ENCODE results near the gene PDZRN3. TPM values are rescaled to one million over a fixed set of nuclear protein-coding genes. Genes with fewer than 3 reads are reported as not detected.
A peak's percentile ranks its signal among the peaks of the same experiment; 100 is the strongest.

PDZRN3 gene
- total and polyA plus RNA-seq, 2 experiments from 2014 or later, result 42.9 to 60.5 TPM

GRCh38 chr3:73433687-73434086 is 191.1 kb downstream of the PDZRN3 start:
- peaks cover 31% of the 10 kb centered on the region for H3K4me1 ChIP-seq (ENCODE audit: insufficient read depth)
- no peak for DNase-seq (ENCODE audit: low spot score)

DNA sequence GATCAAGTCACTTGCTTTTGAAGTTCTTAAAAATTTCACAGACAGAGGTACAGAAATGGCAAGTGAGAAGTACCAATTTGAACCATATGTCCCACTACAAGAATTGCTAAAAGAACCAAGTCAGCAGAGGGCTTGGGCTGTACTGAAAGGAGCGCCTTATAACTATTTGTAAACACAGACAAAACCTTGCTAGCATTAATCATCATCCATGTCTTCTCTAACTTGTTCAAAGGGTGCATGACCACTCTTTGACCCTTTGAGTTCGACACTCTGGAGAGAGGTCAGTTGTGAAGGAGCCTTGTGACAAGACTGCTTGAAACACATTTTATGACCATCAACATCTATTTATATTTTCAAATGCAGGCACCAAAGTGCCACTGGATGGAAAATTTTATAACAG is 191.7 kb downstream of the PDZRN3 start:
- peaks cover 75% of the 10 kb centered on the region for H3K79me2 ChIP-seq
- no peak overlapping the region for H3K27ac ChIP-seq
- H3K27me3 ChIP-seq, result no peaks in the 10 kb centered on the region
- no peaks in the 10 kb centered on the region for H3K36me3 ChIP-seq (replicated peaks; ENCODE audit: insufficient read depth, low read depth)
- no peak overlapping the region for H2AFZ ChIP-seq
- no peak overlapping the region for H3K4me2 ChIP-seq
- H3K9me3 ChIP-seq (ENCODE audit: low read depth), result no peaks in the 10 kb centered on the region
- TF ChIP-seq, protein P1, sequence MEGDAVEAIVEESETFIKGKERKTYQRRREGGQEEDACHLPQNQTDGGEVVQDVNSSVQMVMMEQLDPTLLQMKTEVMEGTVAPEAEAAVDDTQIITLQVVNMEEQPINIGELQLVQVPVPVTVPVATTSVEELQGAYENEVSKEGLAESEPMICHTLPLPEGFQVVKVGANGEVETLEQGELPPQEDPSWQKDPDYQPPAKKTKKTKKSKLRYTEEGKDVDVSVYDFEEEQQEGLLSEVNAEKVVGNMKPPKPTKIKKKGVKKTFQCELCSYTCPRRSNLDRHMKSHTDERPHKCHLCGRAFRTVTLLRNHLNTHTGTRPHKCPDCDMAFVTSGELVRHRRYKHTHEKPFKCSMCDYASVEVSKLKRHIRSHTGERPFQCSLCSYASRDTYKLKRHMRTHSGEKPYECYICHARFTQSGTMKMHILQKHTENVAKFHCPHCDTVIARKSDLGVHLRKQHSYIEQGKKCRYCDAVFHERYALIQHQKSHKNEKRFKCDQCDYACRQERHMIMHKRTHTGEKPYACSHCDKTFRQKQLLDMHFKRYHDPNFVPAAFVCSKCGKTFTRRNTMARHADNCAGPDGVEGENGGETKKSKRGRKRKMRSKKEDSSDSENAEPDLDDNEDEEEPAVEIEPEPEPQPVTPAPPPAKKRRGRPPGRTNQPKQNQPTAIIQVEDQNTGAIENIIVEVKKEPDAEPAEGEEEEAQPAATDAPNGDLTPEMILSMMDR (IDR thresholded peaks at IDR 0.05; ENCODE audit: poor library complexity), result no peak
- TF ChIP-seq EZH2phosphoT487 (IDR thresholded peaks at IDR 0.05; ENCODE audit: low read depth, severe bottlenecking, unreplicated experiment), result no peak
- no peak for TF ChIP-seq EZH2 (IDR thresholded peaks at IDR 0.05; ENCODE audit: borderline replicate concordance)
- no peak for DNase-seq (ENCODE audit: low spot score)
- WGBS (ENCODE audit: low lambda C conversion rate, missing lambda C conversion rate), result 43% methylated on average over 2 of the region's 2 CpGs
- H3K4me1 ChIP-seq (ENCODE audit: insufficient read depth), result peaks cover 31% of the 10 kb centered on the region
- H3K4me3 ChIP-seq, result no peak overlapping the region
- peaks cover 48% of the 10 kb centered on the region for H4K20me1 ChIP-seq (ENCODE audit: insufficient read depth, poor library complexity, severe bottlenecking)
- H3K9me2 ChIP-seq (replicated peaks; ENCODE audit: insufficient read depth), result no peaks in the 10 kb centered on the region

More at GRCh38 chr3:73433687-73434086, 191.1 kb downstream of the PDZRN3 start:
- Histone ChIP-seq H3K36me3 (replicated peaks; ENCODE audit: insufficient read depth, low read depth) (no peaks in the 10 kb centered on the region), H3K9me2 (replicated peaks; ENCODE audit: insufficient read depth) (no peaks in the 10 kb centered on the region), H3K4me3 (no peak overlapping the region), H3K9me3 (ENCODE audit: low read depth) (no peaks in the 10 kb centered on the region), H4K20me1 (ENCODE audit: insufficient read depth, poor library complexity, severe bottlenecking) (peaks cover 52% of the 10 kb centered on the region), H3K27ac (no peak overlapping the region), H2AFZ (no peak overlapping the region), H3K79me2 (peaks cover 70% of the 10 kb centered on the region), H3K27me3 (no peaks in the 10 kb centered on the region), H3K4me2 (no peak overlapping the region)
- TF ChIP-seq EZH2 (IDR thresholded peaks at IDR 0.05; ENCODE audit: borderline replicate concordance) (no peak), EZH2phosphoT487 (IDR thresholded peaks at IDR 0.05; ENCODE audit: low read depth, severe bottlenecking, unreplicated experiment) (no peak)
- WGBS (ENCODE audit: low lambda C conversion rate, missing lambda C conversion rate), result 76% methylated on average over 14 of the region's 14 CpGs

DNA sequence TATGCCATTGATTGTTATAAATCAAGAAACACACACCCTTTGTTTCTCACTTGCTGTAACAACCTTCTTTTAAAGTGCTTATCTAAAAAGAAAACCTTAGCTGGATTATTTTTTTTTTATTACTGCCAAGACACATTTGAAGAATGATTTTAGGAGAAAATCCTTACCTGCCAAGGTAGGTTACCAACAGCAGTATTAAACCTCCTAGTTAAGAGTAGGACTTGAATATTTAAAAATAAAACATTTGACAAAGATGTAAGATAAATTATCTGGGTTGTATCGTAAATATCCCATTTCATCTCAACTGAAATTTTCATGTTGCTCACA is 192.1 kb downstream of the PDZRN3 start:
- peaks cover 72% of the 10 kb centered on the region for H3K79me2 ChIP-seq
- no peaks in the 10 kb centered on the region for H3K9me2 ChIP-seq (replicated peaks; ENCODE audit: insufficient read depth)
- no peak overlapping the region for H2AFZ ChIP-seq
- WGBS (ENCODE audit: low lambda C conversion rate, missing lambda C conversion rate), result 95% methylated on average over 1 of the region's 1 CpG
- no peaks in the 10 kb centered on the region for H3K36me3 ChIP-seq (replicated peaks; ENCODE audit: insufficient read depth, low read depth)
- no peak overlapping the region for H3K4me2 ChIP-seq
- no peak for DNase-seq (ENCODE audit: low spot score)
- H3K27me3 ChIP-seq, result no peaks in the 10 kb centered on the region
- H3K4me1 ChIP-seq (ENCODE audit: insufficient read depth), result peaks cover 31% of the 10 kb centered on the region
- H3K4me3 ChIP-seq, result no peak overlapping the region
- H4K20me1 ChIP-seq (ENCODE audit: insufficient read depth, poor library complexity, severe bottlenecking), result peaks cover 48% of the 10 kb centered on the region
- H3K9me3 ChIP-seq (ENCODE audit: low read depth), result no peaks in the 10 kb centered on the region
- TF ChIP-seq EZH2 (IDR thresholded peaks at IDR 0.05; ENCODE audit: borderline replicate concordance) (no peak), EZH2phosphoT487 (IDR thresholded peaks at IDR 0.05; ENCODE audit: low read depth, severe bottlenecking, unreplicated experiment) (no peak)
- TF ChIP-seq, protein P1 (IDR thresholded peaks at IDR 0.05; ENCODE audit: poor library complexity), result no peak
- no peak overlapping the region for H3K27ac ChIP-seq

GRCh38 chr3:73432023-73432705 is 192.6 kb downstream of the PDZRN3 start:
- no peak overlapping the region for H2AFZ ChIP-seq
- H3K4me1 ChIP-seq (ENCODE audit: insufficient read depth), result peaks cover 31% of the 10 kb centered on the region
- no peaks in the 10 kb centered on the region for H3K36me3 ChIP-seq (replicated peaks; ENCODE audit: insufficient read depth, low read depth)
- 62% methylated on average over 9 of the region's 9 CpGs for WGBS (ENCODE audit: low lambda C conversion rate, missing lambda C conversion rate)
- peak overlapping the region; percentile 10 for H3K4me2 ChIP-seq
- H3K9me2 ChIP-seq (replicated peaks; ENCODE audit: insufficient read depth), result no peaks in the 10 kb centered on the region
- peak; percentile 69 for DNase-seq (ENCODE audit: low spot score)
- peak overlapping the region; percentile 36 for H3K27ac ChIP-seq
- H3K79me2 ChIP-seq, result peaks cover 72% of the 10 kb centered on the region
- H3K4me3 ChIP-seq, result no peak overlapping the region
- peaks cover 49% of the 10 kb centered on the region for H4K20me1 ChIP-seq (ENCODE audit: insufficient read depth, poor library complexity, severe bottlenecking)
- no peaks in the 10 kb centered on the region for H3K9me3 ChIP-seq (ENCODE audit: low read depth)
- no peaks in the 10 kb centered on the region for H3K27me3 ChIP-seq
- no peak for TF ChIP-seq EZH2 (IDR thresholded peaks at IDR 0.05; ENCODE audit: borderline replicate concordance)
- TF ChIP-seq, protein P1 (IDR thresholded peaks at IDR 0.05; ENCODE audit: poor library complexity), result peak; percentile 73
